Effector CD8-positive, alpha-beta T cell (primary cell): Measurements from ENCODE around the gene GOLGA3.
"Not testable (repeated sequence)": the region's sequence is repeated elsewhere in the genome, so short reads cannot be mapped to it uniquely, and the experiment has no call there.

Experiments used
- DNase-seq: peaks from one replicate; lab custom pipeline; 2025; lab: John Stamatoyannopoulos, UW

Gene GOLGA3

GRCh38 chr12:132847363-132848356, 19.0 kb upstream of the GOLGA3 start:
- DNase-seq = no peak

DNA sequence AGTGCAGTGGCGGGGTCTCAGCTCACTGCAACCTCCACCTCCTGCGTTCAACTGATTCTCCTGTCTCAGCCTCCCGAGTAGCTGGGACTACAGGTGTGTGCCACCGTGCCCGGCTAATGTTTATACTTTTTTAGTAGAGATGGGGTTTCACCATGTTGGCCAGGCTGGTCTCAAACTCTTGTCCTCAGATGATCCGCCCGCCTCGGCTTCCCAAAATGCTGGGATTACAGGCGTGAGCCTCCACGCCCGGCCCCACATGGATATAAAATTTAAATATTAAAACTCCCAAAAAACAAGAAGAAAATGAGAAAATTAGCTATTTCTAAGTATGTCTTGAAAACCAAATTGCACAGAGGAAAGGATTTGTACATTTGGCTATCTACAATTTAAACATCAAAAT, 16.0 kb upstream of the GOLGA3 start:
- not testable (repeated sequence) for DNase-seq

GRCh38 chr12:132842449-132843045, 13.9 kb upstream of the GOLGA3 start:
- DNase-seq = no peak

GRCh38 chr12:132841151-132841550, 12.5 kb upstream of the GOLGA3 start:
- DNase-seq = no peak

DNA sequence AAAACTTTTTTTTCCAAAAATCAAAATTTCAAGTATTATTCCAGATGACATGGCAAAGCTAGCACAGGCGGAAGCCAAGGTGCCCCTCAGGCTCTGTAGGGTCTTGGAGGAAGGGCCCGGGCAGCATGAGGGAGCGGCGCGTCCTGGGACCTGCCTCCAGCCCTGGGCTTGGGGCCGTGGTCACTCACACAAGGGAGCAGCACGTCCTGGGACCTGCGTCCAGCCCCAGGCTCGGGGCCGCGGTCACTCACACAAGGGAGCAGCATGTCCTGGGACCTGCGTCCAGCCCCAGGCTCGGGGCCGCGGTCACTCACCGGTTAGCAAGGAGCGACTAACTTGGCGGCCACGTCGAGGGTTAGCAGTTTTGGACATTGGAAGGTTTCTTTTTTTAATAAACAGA, 11.9 kb upstream of the GOLGA3 start:
- no peak for DNase-seq

- DNase-seq = no peak
These were observed 11.0 kb upstream of the GOLGA3 start for GRCh38 chr12:132839558-132840235.

DNA sequence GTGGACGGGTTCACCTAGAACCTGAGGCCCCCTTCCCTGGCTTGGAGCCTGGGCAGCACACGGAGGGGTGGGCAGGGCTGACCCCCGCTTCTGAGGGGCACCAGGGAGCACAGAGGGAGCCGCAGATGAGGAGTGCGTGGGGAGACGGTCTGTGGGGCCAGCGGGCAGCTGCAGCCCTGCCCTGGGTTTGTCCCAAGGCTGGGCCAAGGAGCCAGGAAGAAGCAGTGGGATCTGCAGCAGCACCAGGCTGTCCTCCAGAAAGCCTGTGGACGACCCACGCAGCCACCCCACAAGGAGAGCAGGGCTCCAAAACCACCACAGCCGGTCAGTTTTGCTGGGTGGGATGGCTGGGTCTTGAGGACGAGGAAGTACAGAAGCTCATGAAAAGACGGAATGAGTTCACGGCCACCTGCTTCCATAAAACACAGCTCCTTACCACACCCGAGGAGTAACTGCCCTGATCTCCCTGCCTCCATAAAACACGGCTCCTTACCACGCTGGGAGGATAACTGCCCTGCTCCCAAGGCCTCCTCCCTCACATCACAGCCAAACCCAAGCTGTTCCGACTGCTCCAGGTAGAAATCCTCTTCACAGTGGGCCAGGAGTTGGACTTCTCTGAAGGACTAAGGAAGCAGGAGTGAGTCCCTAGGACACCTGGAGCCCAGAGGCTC, 9.9 kb upstream of the GOLGA3 start:
- DNase-seq = no peak

- no peak for DNase-seq
These were observed 9.2 kb upstream of the GOLGA3 start for GRCh38 chr12:132837693-132838409.

DNA sequence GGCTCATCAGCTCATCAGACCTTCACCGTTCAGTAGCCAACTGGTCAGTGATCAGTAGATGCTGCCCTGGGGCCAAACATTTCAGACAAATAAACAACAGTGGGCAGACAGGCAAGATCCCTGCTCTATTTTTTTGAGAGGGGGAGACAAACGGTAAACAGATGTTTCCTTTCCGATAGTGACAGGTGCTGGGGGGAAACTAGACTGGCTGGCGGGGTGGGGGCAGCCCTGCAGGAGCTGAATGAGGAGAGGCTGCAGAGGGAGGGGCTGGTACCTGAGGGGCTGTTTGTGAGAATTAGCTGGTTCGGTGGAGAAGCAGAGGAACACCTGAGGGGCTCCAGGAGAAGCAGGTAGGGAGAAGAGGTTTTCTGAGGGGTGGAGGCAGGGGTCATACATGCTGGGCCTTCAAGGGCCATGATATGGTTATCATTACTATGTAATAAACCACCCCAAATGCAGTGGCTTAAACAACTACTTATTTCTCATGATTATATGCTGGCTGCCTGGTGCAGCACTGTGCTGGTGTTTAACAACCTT, 8.2 kb upstream of the GOLGA3 start:
- DNase-seq = no peak

- DNase-seq = not testable (repeated sequence)
These were observed 7.6 kb upstream of the GOLGA3 start for GRCh38 chr12:132836230-132836629.

DNA sequence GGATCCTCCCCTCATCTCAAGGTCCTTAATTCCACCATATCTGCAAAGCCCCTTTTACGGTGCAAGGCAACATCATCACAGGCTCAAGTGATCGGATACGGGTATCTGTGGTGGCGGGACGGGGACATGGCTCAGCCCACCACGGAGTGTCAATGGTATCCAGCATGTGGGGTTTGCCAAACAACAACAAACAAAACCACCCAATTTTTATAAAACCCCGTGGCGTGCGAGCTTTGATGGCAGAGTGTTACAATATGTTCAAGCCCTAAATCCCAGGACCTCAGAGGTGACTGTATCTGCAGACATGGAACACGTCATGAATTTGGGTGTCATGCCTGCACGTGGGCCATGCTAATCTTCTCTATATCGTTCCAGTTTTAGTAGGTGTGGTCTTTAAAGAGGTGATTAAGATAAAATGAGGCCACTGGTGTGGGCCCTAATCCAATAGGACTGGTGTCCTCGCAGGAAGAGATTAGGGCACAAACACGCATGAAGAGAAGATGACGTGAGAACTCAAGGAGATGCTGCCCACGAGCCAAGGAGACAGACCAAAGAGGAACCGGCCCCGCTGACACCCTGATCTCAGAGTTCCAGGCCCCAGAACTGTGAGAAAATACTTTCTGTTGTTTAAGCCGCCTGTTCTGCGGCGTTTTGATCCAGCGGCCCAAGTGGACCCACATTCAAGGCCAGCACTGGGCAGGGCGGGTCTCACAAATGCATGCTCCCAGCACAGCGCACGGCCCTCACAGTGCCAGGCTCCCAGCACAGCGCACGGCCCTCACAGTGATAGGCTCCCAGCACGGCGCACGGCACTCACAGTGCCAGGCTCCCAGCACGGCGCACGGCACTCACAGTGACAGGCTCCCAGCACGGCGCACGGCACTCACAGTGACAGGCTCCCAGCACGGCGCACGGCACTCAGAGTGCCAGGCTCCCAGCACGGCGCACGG, 6.7 kb upstream of the GOLGA3 start:
- DNase-seq = no peak

GRCh38 chr12:132834181-132834711, 5.6 kb upstream of the GOLGA3 start:
- DNase-seq = no peak

DNA sequence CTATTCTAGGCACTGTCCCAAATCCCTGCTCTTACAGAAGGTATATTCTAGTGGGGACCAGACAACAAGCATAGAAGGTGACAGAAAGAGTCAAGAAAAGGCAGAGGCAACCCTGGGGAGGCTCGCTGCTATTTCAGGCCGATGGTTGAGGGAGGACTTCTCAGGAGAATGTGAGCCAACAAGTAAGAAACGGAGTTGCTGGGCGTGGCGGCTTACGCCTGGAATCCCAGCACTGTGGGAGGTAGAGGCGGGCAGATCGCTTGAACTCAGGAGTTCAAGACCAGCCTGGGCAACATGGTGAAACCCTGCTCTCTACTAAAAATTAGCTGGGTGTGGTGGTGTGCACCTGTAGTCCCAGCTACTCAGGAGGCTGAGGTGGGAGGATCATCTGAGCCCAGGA, 4.7 kb upstream of the GOLGA3 start:
- DNase-seq = no peak

- DNase-seq = no peak
These were observed 3.1 kb upstream of the GOLGA3 start for GRCh38 chr12:132831771-132832170.

- no peak for DNase-seq
These were observed 636 bp downstream of the GOLGA3 start for GRCh38 chr12:132827763-132828703.

DNA sequence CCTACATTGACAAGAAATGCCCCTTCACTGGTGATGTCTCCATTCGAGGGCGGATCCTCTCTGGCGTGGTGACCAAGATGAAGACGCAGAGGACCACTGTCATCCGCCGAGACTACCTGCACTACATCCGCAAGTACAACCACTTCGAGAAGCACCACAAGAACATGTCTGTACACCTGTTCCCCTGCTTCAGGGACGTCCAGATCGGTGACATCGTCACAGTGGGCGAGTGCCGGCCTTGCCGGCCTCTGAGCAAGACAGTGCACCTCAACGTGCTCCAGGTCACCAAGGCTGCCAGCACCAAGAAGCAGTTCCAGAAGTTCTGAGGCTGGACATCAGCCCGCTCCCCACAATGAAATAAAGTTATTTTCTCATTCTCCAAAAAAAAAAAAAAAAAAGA, 2.8 kb downstream of the GOLGA3 start:
- no peak for DNase-seq

- DNase-seq = no peak
These were observed 3.6 kb downstream of the GOLGA3 start for GRCh38 chr12:132825089-132825488.

- DNase-seq = no peak
These were observed 4.6 kb downstream of the GOLGA3 start for GRCh38 chr12:132824053-132824452.

GRCh38 chr12:132818562-132818961, 10.1 kb downstream of the GOLGA3 start:
- DNase-seq = no peak
